IMR-90 (cell line): Measurements from ENCODE around the gene PYROXD2. TPM values are rescaled to one million over a fixed set of nuclear protein-coding genes. Genes with fewer than 3 reads are reported as not detected.

Source experiments
- ATAC-seq: fragments of 200-7000 bp; cut with Tn5 transposase; 2 replicates; pipeline ENCODE4 v1.9.1; 2020; ENCODE audit warnings: low read depth, mild to moderate bottlenecking, moderate library complexity
- BruUV-seq: library from RNA; stranded (reverse); fragments of 400-500 nt; replicated peaks from 2 replicates; lab custom pipeline; 2021; lab: Mats Ljungman, UMichigan
- CTCF ChIA-PET: fragments of 300-600 bp; formaldehyde crosslinking; extraction: SDS; loops from one replicate; lab custom pipeline; 2021; ENCODE audit warnings: antibody characterized with exemption; lab: Yijun Ruan, JAX
- POLR2A ChIA-PET: fragments of 300-600 bp; sonication (Branson Sonifier 250); formaldehyde crosslinking; loops from one replicate; lab custom pipeline; 2022; ENCODE audit warnings: antibody characterized with exemption; ENCODE audit not compliant: unreplicated experiment; lab: Charles Lee
- DNase-seq: peaks from one replicate; pipeline ENCODE4 v3.0.0; 2013
- H2AFZ ChIP-seq: replicated peaks from 2 replicates; pipeline ENCODE3; 2013; ENCODE audit warnings: low read length, mild to moderate bottlenecking; ENCODE audit not compliant: poor library complexity
- H2AK5ac ChIP-seq: 2 replicates; pipeline ENCODE4 v1.6.1; 2013; ENCODE audit warnings: low read depth, low read length, inconsistent platforms
- H2AK9ac ChIP-seq: replicated peaks from 2 replicates; pipeline ENCODE3; 2013; ENCODE audit warnings: mild to moderate bottlenecking, low read depth, low read length, moderate library complexity; ENCODE audit not compliant: poor library complexity
- H2BK120ac ChIP-seq: 2 replicates; pipeline ENCODE4 v1.6.1; 2013; ENCODE audit warnings: low read depth, low read length, inconsistent platforms
- H2BK15ac ChIP-seq: 3 replicates; pipeline ENCODE4 v1.6.1; 2013; ENCODE audit warnings: low read depth, low read length, inconsistent platforms
- H2BK20ac ChIP-seq: 2 replicates; pipeline ENCODE4 v1.6.1; 2013; ENCODE audit warnings: low read depth, mild to moderate bottlenecking, inconsistent platforms, low read length, moderate library complexity
- H2BK5ac ChIP-seq: 2 replicates; pipeline ENCODE4 v1.6.1; 2013; ENCODE audit warnings: mild to moderate bottlenecking, low read depth, low read length, inconsistent platforms; ENCODE audit not compliant: poor library complexity, severe bottlenecking
- H3K14ac ChIP-seq: replicated peaks from 2 replicates; pipeline ENCODE4 v1.6.1; 2013; ENCODE audit warnings: low read depth, low read length, inconsistent platforms
- H3K18ac ChIP-seq: 2 replicates; pipeline ENCODE4 v1.6.1; 2013; ENCODE audit warnings: low read depth, low read length, control low read depth
- H3K23ac ChIP-seq: 2 replicates; pipeline ENCODE4 v1.6.1; 2013; ENCODE audit warnings: low read depth, low read length, inconsistent platforms
- H3K27ac ChIP-seq: 2 replicates; pipeline ENCODE4 v1.5.1; 2013; ENCODE audit warnings: mild to moderate bottlenecking, control low read depth, low read length; ENCODE audit not compliant: insufficient read depth
- H3K27me3 ChIP-seq: 2 replicates; pipeline ENCODE4 v1.6.1; 2013; ENCODE audit warnings: low read length; ENCODE audit not compliant: control insufficient read depth, insufficient read depth
- H3K36me3 ChIP-seq: 2 replicates; pipeline ENCODE4 v1.6.1; 2013; ENCODE audit warnings: low read length, mixed read lengths; ENCODE audit not compliant: control insufficient read depth, insufficient read depth
- H3K4ac ChIP-seq: 2 replicates; pipeline ENCODE4 v1.6.1; 2013; ENCODE audit warnings: low read depth, low read length, inconsistent platforms
- H3K4me1 ChIP-seq: 2 replicates; pipeline ENCODE4 v1.6.1; 2013; ENCODE audit warnings: low read length, mixed read lengths; ENCODE audit not compliant: control insufficient read depth, insufficient read depth
- H3K4me2 ChIP-seq: 2 replicates; pipeline ENCODE4 v1.6.1; 2013; ENCODE audit warnings: low read depth, mild to moderate bottlenecking, control low read depth, low read length, moderate library complexity
- H3K4me3 ChIP-seq: 2 replicates; pipeline ENCODE4 v1.5.1; 2013; ENCODE audit warnings: low read depth, mild to moderate bottlenecking, control low read depth, low read length, moderate library complexity; ENCODE audit not compliant: insufficient read depth
- H3K56ac ChIP-seq: 2 replicates; pipeline ENCODE4 v1.6.1; 2013; ENCODE audit warnings: low read length, inconsistent platforms; ENCODE audit not compliant: insufficient read depth; ENCODE audit errors: extremely low read depth
- H3K79me1 ChIP-seq, 2 experiments: 2 replicates each; pipeline ENCODE4 v1.6.1; 2013; ENCODE audit warnings: low read length in 2 of 2, inconsistent platforms in 1 of 2, low read depth in 1 of 2
- H3K9ac ChIP-seq: 2 replicates; pipeline ENCODE4 v1.6.1; 2013; ENCODE audit warnings: low read depth, low read length, control low read depth
- H3K9me1 ChIP-seq: 2 replicates; pipeline ENCODE4 v1.6.1; 2013; ENCODE audit warnings: low read length, inconsistent platforms; ENCODE audit not compliant: insufficient read depth
- H3K9me3 ChIP-seq: 2 replicates; pipeline ENCODE4 v1.6.1; 2013; ENCODE audit warnings: low read length; ENCODE audit not compliant: control insufficient read depth, insufficient read depth
- H4K20me1 ChIP-seq: 2 replicates; pipeline ENCODE4 v1.6.1; 2013; ENCODE audit warnings: low read length, inconsistent platforms; ENCODE audit not compliant: insufficient read depth
- H4K5ac ChIP-seq: 2 replicates; pipeline ENCODE4 v1.6.1; 2013; ENCODE audit warnings: mild to moderate bottlenecking, low read depth, low read length, control low read depth
- H4K8ac ChIP-seq, 2 experiments: 2 replicates each; pipeline ENCODE4 v1.6.1; 2013; ENCODE audit warnings: low read depth in 2 of 2, low read length in 2 of 2, control low read depth in 1 of 2, inconsistent platforms in 1 of 2
- H4K91ac ChIP-seq: 2 replicates; pipeline ENCODE4 v1.6.1; 2013; ENCODE audit warnings: low read depth, low read length, inconsistent platforms; ENCODE audit not compliant: insufficient read depth
- CEBPB ChIP-seq: IDR thresholded peaks from 2 replicates; pipeline ENCODE4 v1.6.1; 2012; ENCODE audit warnings: low read depth, low read length, improper control_type of control experiment
- FOS ChIP-seq: fragments of 150-350 bp; IDR thresholded peaks from 2 replicates; pipeline ENCODE4 v1.6.1; 2016; ENCODE audit warnings: low read depth, low read length
- MAFK ChIP-seq: IDR thresholded peaks from 2 replicates; pipeline ENCODE4 v1.6.1; 2012; ENCODE audit warnings: low read depth, low read length, improper control_type of control experiment
- NFE2L2 ChIP-seq: fragments of 150-350 bp; IDR thresholded peaks from 2 replicates; pipeline ENCODE4 v1.6.1; 2016; ENCODE audit warnings: low read depth, mild to moderate bottlenecking, low read length
- RAD21 ChIP-seq: IDR thresholded peaks from 2 replicates; pipeline ENCODE4 v1.6.1; 2012; ENCODE audit warnings: low read length, improper control_type of control experiment
- RCOR1 ChIP-seq: IDR thresholded peaks from 2 replicates; pipeline ENCODE4 v1.6.1; 2012; ENCODE audit warnings: mild to moderate bottlenecking, low read length, improper control_type of control experiment; ENCODE audit not compliant: insufficient replicate concordance
- RFX5 ChIP-seq: IDR thresholded peaks from 2 replicates; pipeline ENCODE4 v1.8.0; 2012; ENCODE audit warnings: low read depth, mild to moderate bottlenecking, low read length, moderate library complexity
- SMC3 ChIP-seq: fragments of 150-350 bp; IDR thresholded peaks from 2 replicates; pipeline ENCODE4 v1.6.1; 2016; ENCODE audit warnings: low read depth, mild to moderate bottlenecking, antibody characterized with exemption, low read length, moderate library complexity
- WGBS, 2 experiments: methylation state at CpG; one replicate each; pipeline versions ENCODE4 v1.1.5 to v1.1.7; 2013; ENCODE audit warnings: missing lambda C conversion rate in 2 of 2; ENCODE audit not compliant: insufficient read length in 1 of 2; ENCODE audit errors: extremely low coverage in 2 of 2; 5-methylcytosine and 5-hydroxymethylcytosine counted together
- dilution Hi-C: fragments of 300-500 bp; cut with HindIII; formaldehyde crosslinking; loops from one replicate; pipeline ENCODE4 v1.14.3; 2018; ENCODE audit warnings: low sequenced_read_pairs; ENCODE audit not compliant: unreplicated experiment
- in situ Hi-C: fragments of 300-500 bp; cut with MboI; formaldehyde crosslinking; loops from 3 replicates; pipeline ENCODE4 v1.14.3; 2019; ENCODE audit warnings: low sequenced_read_pairs, inconsistent platforms, mixed read lengths
- intact Hi-C: fragments of 100-400 bp; cut with micrococcal nuclease; formaldehyde crosslinking; loops from 2 replicates; pipeline ENCODE4 v1.10.0; 2022
- polyA plus RNA-seq, 3 experiments: library from polyadenylated mRNA; depleted of rRNA; stranded (reverse); fragments of >200 nt; gene quantifications; 2 replicates each; pipeline ENCODE4 v1.2.3, GENCODE V29; 2012; ENCODE audit warnings: low replicate concordance in 1 of 3
- total RNA-seq: library from RNA; depleted of rRNA; stranded (reverse); fragments of >200 nt; gene quantifications from 2 replicates; pipeline ENCODE4 v1.2.3, GENCODE V29; 2012
- TF ChIP-seq, protein P1 (sequence below): fragments of 150-350 bp; IDR thresholded peaks from 2 replicates; pipeline ENCODE4 v1.6.1; 2016; ENCODE audit warnings: low read depth, mild to moderate bottlenecking, low read length, moderate library complexity, borderline replicate concordance
- TF ChIP-seq, protein P2 (sequence below): fragments of 150-350 bp; IDR thresholded peaks from 2 replicates; pipeline ENCODE4 v1.6.1; 2017; ENCODE audit warnings: mild to moderate bottlenecking, antibody characterized with exemption, low read length, low read depth
- TF ChIP-seq, protein P3 (sequence below): conservative IDR thresholded peaks from 2 replicates; pipeline ENCODE4 v1.5.1; 2012; ENCODE audit warnings: mild to moderate bottlenecking, low read depth, low read length, improper control_type of control experiment

Gene PYROXD2
- total and polyA plus RNA-seq, 2 of the 4 experiments (the other 2 are of a cell fraction), result 6.5 to 16.3 TPM

DNA sequence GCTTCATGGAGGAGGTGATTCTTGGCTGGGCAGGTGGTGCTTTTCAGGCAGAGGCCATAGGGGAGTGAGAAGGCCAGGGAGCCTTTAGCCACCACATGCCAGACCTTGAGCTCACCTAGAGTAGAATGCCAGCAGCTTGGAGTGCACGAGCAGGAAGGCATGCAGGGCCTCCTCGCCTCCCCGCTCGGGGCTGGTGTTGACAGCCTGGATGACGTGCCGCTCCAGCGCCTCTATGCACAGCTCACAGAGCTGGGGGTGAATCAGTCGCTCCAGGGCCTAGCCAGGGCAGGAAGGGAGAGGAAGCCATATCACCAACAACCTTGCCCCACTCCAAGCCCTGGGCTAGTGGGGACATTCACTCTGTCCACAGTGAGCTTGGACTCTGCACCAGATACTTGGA is 16.0 kb upstream of the PYROXD2 start:
- Histone ChIP-seq H2AFZ (peak overlapping the region; percentile 3), H3K9me3 (no peaks in the 10 kb centered on the region), H4K5ac (no peak overlapping the region), H3K4me2 (no peak overlapping the region), H3K27me3 (no peaks in the 10 kb centered on the region), H3K56ac (no peak overlapping the region), H2BK5ac (no peak overlapping the region), H3K4me1 (peaks cover 9% of the 10 kb centered on the region; the same call in 1 of the 2 replicates), H4K91ac (no peak overlapping the region), H3K14ac (no peak overlapping the region), H3K9ac (no peak overlapping the region), H4K8ac (no peak overlapping the region), H2AK5ac (no peak overlapping the region), H2BK15ac (no peak overlapping the region), H3K4ac (no peak overlapping the region), H3K9me1 (peaks cover 12% of the 10 kb centered on the region; the same call in 1 of the 2 replicates), H3K4me3 (no peak overlapping the region), H3K27ac (no peak overlapping the region), H2AK9ac (no peak overlapping the region), H3K79me1 (peaks cover 0 to 3% of the 10 kb centered on the region in 2 experiments; a peak in 2 of 4 replicates), H3K36me3 (peaks cover 62% of the 10 kb centered on the region), H3K23ac (no peak overlapping the region), H2BK120ac (no peak overlapping the region), H3K18ac (no peak overlapping the region), H4K20me1 (no peaks in the 10 kb centered on the region), H2BK20ac (no peak overlapping the region)
- no peak for ATAC-seq
- BruUV-seq, result no TSS peak
- DNase-seq, result no peak
- ChIA-PET POLR2A (no interaction called here), CTCF (interaction anchor here (0.6 kb wide), 1 partner anchor 778 kb away, joined by 5 read pairs; no protein-coding TSS in a partner anchor)
- no peak for TF ChIP-seq MAFK
- no peak for TF ChIP-seq RCOR1
- no peak for TF ChIP-seq SMC3
- no peak for TF ChIP-seq CEBPB
- TF ChIP-seq, protein P1, sequence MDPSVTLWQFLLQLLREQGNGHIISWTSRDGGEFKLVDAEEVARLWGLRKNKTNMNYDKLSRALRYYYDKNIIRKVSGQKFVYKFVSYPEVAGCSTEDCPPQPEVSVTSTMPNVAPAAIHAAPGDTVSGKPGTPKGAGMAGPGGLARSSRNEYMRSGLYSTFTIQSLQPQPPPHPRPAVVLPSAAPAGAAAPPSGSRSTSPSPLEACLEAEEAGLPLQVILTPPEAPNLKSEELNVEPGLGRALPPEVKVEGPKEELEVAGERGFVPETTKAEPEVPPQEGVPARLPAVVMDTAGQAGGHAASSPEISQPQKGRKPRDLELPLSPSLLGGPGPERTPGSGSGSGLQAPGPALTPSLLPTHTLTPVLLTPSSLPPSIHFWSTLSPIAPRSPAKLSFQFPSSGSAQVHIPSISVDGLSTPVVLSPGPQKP, result no peak
- TF ChIP-seq, protein P2, sequence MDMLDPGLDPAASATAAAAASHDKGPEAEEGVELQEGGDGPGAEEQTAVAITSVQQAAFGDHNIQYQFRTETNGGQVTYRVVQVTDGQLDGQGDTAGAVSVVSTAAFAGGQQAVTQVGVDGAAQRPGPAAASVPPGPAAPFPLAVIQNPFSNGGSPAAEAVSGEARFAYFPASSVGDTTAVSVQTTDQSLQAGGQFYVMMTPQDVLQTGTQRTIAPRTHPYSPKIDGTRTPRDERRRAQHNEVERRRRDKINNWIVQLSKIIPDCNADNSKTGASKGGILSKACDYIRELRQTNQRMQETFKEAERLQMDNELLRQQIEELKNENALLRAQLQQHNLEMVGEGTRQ, result no peak
- no peak for TF ChIP-seq NFE2L2
- TF ChIP-seq RFX5, result no peak
- no peak for TF ChIP-seq FOS
- TF ChIP-seq, protein P3, sequence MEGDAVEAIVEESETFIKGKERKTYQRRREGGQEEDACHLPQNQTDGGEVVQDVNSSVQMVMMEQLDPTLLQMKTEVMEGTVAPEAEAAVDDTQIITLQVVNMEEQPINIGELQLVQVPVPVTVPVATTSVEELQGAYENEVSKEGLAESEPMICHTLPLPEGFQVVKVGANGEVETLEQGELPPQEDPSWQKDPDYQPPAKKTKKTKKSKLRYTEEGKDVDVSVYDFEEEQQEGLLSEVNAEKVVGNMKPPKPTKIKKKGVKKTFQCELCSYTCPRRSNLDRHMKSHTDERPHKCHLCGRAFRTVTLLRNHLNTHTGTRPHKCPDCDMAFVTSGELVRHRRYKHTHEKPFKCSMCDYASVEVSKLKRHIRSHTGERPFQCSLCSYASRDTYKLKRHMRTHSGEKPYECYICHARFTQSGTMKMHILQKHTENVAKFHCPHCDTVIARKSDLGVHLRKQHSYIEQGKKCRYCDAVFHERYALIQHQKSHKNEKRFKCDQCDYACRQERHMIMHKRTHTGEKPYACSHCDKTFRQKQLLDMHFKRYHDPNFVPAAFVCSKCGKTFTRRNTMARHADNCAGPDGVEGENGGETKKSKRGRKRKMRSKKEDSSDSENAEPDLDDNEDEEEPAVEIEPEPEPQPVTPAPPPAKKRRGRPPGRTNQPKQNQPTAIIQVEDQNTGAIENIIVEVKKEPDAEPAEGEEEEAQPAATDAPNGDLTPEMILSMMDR, result no peak
- no peak for TF ChIP-seq RAD21
- no CpG with 5 or more reads among the region's 8 CpGs for WGBS, 2 experiments
- in situ Hi-C loops, result no loop called here
- intact Hi-C loops, result no loop called here
- dilution Hi-C loops, result no loop called here
